Breast epithelium (tissue), 4 donors: ENCODE measurements around the gene LMO3. TPM values are rescaled to one million over a fixed set of nuclear protein-coding genes. Genes with fewer than 3 reads are reported as not detected.

Experiments used
- DNase-seq, 2 donors: peaks; one replicate each; pipeline ENCODE4 v3.0.0-alpha.2; 2019; ENCODE audit warnings: low spot score in 2 of 2
- H3K27ac ChIP-seq, 2 donors: fragments of 200-600 bp; sonication (generic) in 1 of 2; one replicate each; pipeline ENCODE4 v1.5.1; 2016 to 2019; ENCODE audit warnings: mild to moderate bottlenecking in 1 of 2
- H3K27me3 ChIP-seq, 2 donors: fragments of 200-600 bp; sonication (generic) in 1 of 2; one replicate each; pipeline versions ENCODE4 v1.5.1 to v1.6.0; 2017 to 2019; ENCODE audit warnings: control low read depth in 1 of 2, mild to moderate bottlenecking in 1 of 2
- H3K36me3 ChIP-seq: fragments of 200-600 bp; one replicate; pipeline ENCODE4 v1.5.1; 2019
- H3K4me1 ChIP-seq, 2 donors: fragments of 200-600 bp; sonication (generic); one replicate each; pipeline ENCODE4 v1.5.1; 2016 to 2019; ENCODE audit warnings: control low read depth in 1 of 2
- H3K4me3 ChIP-seq, 3 donors: fragments of 200-600 bp; sonication (generic); 1 replicate in 2 of 3; 2 replicates in 1 of 3; pipeline ENCODE4 v1.5.1; 2016 to 2019; ENCODE audit warnings: mild to moderate bottlenecking in 3 of 3, moderate library complexity in 2 of 3
- H3K9me3 ChIP-seq, 2 donors: fragments of 200-600 bp; sonication (generic) in 1 of 2; one replicate each; pipeline ENCODE4 v1.5.1; 2016 to 2019; ENCODE audit warnings: control low read depth in 1 of 2
- POLR2A ChIP-seq: fragments of 450-650 bp; IDR thresholded peaks from one replicate; pipeline ENCODE4 v1.6.1; 2016; ENCODE audit warnings: antibody characterized with exemption, mild to moderate bottlenecking, moderate library complexity
- POLR2AphosphoS5 ChIP-seq, 3 donors: sonication (generic); formaldehyde crosslinking; IDR thresholded peaks; one replicate each; pipeline ENCODE4 v1.6.1; 2017; ENCODE audit warnings: antibody characterized with exemption in 3 of 3
- intact Hi-C: fragments of 100-400 bp; cut with DNase I; formaldehyde crosslinking; loops from one replicate; pipeline ENCODE4 v1.15.1; 2023; ENCODE audit warnings: low total_unique reads
- total RNA-seq, 3 donors: library from RNA; depleted of rRNA; stranded (reverse); fragments of >200 nt; gene quantifications; one replicate each; pipeline ENCODE4 v1.1.0, GENCODE V29; 2016
- TF ChIP-seq, protein P1 (sequence below), 3 donors: fragments of 450-650 bp; IDR thresholded peaks; one replicate each; pipeline ENCODE4 v1.5.1; 2016 to 2017; ENCODE audit warnings: antibody characterized with exemption in 3 of 3, mild to moderate bottlenecking in 3 of 3, moderate library complexity in 3 of 3

LMO3 gene
- 10 to 100 TPM in 2 of 3 donors, 1 to 10 TPM in 1; 6.9 to 56.3 (median 16.5) TPM for total RNA-seq

GRCh38 chr12:16606117-16606200 is at the start of gene LMO3:
TSS of gene LMO3 (minus strand) at chr12:16606162. CDS start at chr12:16600860, 5,302 bp downstream.
- DNase-seq: no peak
- H3K27me3 ChIP-seq: no peaks in the 10 kb centered on the region
- no peaks in the 10 kb centered on the region for H3K9me3 ChIP-seq
- no peaks in the 10 kb centered on the region for H3K4me1 ChIP-seq
- TF ChIP-seq POLR2AphosphoS5 (IDR thresholded peaks at IDR 0.05) (no peak), POLR2A (no peak)
- TF ChIP-seq, protein P1, sequence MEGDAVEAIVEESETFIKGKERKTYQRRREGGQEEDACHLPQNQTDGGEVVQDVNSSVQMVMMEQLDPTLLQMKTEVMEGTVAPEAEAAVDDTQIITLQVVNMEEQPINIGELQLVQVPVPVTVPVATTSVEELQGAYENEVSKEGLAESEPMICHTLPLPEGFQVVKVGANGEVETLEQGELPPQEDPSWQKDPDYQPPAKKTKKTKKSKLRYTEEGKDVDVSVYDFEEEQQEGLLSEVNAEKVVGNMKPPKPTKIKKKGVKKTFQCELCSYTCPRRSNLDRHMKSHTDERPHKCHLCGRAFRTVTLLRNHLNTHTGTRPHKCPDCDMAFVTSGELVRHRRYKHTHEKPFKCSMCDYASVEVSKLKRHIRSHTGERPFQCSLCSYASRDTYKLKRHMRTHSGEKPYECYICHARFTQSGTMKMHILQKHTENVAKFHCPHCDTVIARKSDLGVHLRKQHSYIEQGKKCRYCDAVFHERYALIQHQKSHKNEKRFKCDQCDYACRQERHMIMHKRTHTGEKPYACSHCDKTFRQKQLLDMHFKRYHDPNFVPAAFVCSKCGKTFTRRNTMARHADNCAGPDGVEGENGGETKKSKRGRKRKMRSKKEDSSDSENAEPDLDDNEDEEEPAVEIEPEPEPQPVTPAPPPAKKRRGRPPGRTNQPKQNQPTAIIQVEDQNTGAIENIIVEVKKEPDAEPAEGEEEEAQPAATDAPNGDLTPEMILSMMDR (IDR thresholded peaks at IDR 0.05): no peak
- peak within 1 kb of the TSS; percentile 50 to 68 (median 53) for H3K4me3 ChIP-seq
- no peaks in the 10 kb centered on the region for H3K36me3 ChIP-seq
- intact Hi-C loops: no loop called here
- H3K27ac ChIP-seq: no peak within 1 kb of the TSS

DNA sequence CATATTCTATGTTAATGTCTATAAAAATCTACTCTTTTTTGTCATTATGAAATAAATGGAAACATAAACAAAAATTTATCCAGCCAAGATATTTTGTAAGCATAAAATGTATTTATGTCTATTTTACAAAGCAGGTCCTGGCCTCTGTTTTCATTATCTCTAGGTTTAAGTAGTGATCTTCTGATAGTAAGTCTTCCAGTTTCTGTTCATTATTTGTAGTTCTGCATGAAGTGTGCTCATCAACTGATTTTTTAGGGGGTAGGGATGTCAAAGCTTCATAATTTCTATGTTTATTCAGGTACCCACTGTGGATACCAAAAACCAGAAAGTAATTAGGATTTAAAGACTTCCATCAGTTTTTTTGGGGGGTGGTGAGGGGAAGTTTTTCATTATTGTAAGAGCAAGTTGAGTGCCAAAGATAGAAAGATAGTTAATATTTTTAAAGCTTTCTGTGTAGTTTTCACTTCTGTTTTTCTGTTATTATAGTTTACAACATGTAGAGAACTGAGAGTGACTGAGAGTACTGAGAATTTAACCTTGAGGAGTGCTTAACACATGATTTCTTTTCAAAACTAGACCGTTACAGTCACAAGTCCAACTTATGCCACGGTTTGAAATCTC is 30.6 kb upstream of the LMO3 start:
- TF ChIP-seq POLR2A (no peak), POLR2AphosphoS5 (IDR thresholded peaks at IDR 0.05) (no peak)
- TF ChIP-seq, protein P1 (IDR thresholded peaks at IDR 0.05): no peak
- Histone ChIP-seq H3K4me3 (no peak overlapping the region), H3K4me1 (no peaks in the 10 kb centered on the region), H3K27ac (no peak overlapping the region), H3K36me3 (no peaks in the 10 kb centered on the region), H3K9me3 (peaks cover 0 to 3% of the 10 kb centered on the region in 2 donors), H3K27me3 (no peaks in the 10 kb centered on the region)
- intact Hi-C loops: no loop called here
- no peak for DNase-seq

GRCh38 chr12:16634786-16635185 is 28.8 kb upstream of the LMO3 start:
- Histone ChIP-seq H3K4me3 (no peak overlapping the region), H3K27me3 (no peaks in the 10 kb centered on the region), H3K9me3 (no peaks in the 10 kb centered on the region), H3K36me3 (no peaks in the 10 kb centered on the region), H3K27ac (no peak overlapping the region), H3K4me1 (no peaks in the 10 kb centered on the region)
- TF ChIP-seq POLR2A (no peak), POLR2AphosphoS5 (IDR thresholded peaks at IDR 0.05) (no peak)
- TF ChIP-seq, protein P1 (IDR thresholded peaks at IDR 0.05): no peak
- DNase-seq: no peak
- intact Hi-C loops: no loop called here

GRCh38 chr12:16626991-16627390 is 21.0 kb upstream of the LMO3 start:
- intact Hi-C loops: no loop called here
- TF ChIP-seq POLR2A (no peak), POLR2AphosphoS5 (IDR thresholded peaks at IDR 0.05) (no peak)
- TF ChIP-seq, protein P1 (IDR thresholded peaks at IDR 0.05): no peak
- Histone ChIP-seq H3K36me3 (no peaks in the 10 kb centered on the region), H3K4me3 (no peak overlapping the region), H3K4me1 (no peaks in the 10 kb centered on the region), H3K27ac (no peak overlapping the region), H3K27me3 (no peaks in the 10 kb centered on the region), H3K9me3 (no peaks in the 10 kb centered on the region)
- DNase-seq: no peak

DNA sequence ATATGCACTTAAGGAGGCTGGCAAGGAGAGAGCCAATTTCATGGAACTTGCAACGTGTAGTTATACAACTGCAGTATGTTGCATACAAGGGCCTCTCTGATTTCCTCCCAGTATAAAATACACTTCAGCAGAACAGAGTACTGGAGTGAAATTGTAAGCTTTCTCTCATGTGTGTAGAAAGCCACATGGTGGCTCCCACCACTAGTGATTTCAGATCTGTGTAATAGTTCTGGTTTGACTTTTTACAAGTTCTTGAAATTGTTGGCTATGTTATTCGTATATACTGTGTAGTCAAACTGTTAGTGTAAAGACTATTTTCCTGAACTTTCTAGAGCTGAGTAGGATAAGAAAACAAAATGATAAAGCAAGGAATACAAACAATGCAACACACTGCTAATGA is 16.4 kb upstream of the LMO3 start:
- no peak for TF ChIP-seq POLR2A
- TF ChIP-seq, protein P1 (IDR thresholded peaks at IDR 0.05): no peak
- Histone ChIP-seq H3K9me3 (no peaks in the 10 kb centered on the region), H3K27ac (no peak overlapping the region), H3K36me3 (no peaks in the 10 kb centered on the region), H3K27me3 (no peaks in the 10 kb centered on the region), H3K4me3 (no peak overlapping the region), H3K4me1 (no peaks in the 10 kb centered on the region)
- intact Hi-C loops: no loop called here
- DNase-seq: no peak
